HAP-1 (cell line): ENCODE measurements around the gene CMTM3.

Source experiments
- DNase-seq, 2 experiments: peaks; one replicate each; pipeline ENCODE4 v3.0.0-alpha.2; 2016 to 2020; ENCODE audit warnings: low spot score in 2 of 2
- H3K27me3 ChIP-seq: fragments of 250-450 bp; sonication (Bioruptor Pico); 2 replicates; pipeline ENCODE4 v1.5.1; 2020; ENCODE audit warnings: low read depth, mild to moderate bottlenecking, moderate library complexity
- H3K36me3 ChIP-seq: fragments of 250-450 bp; sonication (Bioruptor Pico); replicated peaks from 2 replicates; pipeline ENCODE4 v1.5.1; 2020; ENCODE audit warnings: mild to moderate bottlenecking
- H3K4me1 ChIP-seq: fragments of 250-450 bp; sonication (Bioruptor Pico); 2 replicates; pipeline ENCODE4 v1.5.1; 2020; ENCODE audit warnings: mild to moderate bottlenecking
- H3K4me3 ChIP-seq: fragments of 250-450 bp; sonication (Bioruptor Pico); 2 replicates; pipeline ENCODE4 v1.5.1; 2020; ENCODE audit warnings: mild to moderate bottlenecking, moderate library complexity
- H3K9me3 ChIP-seq: fragments of 250-450 bp; sonication (Bioruptor Pico); 2 replicates; pipeline ENCODE4 v1.5.1; 2020; ENCODE audit warnings: mild to moderate bottlenecking, moderate library complexity
- in situ Hi-C: fragments of 300-500 bp; cut with MboI; formaldehyde crosslinking; loops from 3 replicates; pipeline ENCODE4 v1.14.3; 2020; ENCODE audit warnings: low sequenced_read_pairs, inconsistent platforms, mixed read lengths

Gene CMTM3

GRCh38 chr16:66574081-66574480 is 30.4 kb upstream of the CMTM3 start:
- Histone ChIP-seq H3K27me3 (no peaks in the 10 kb centered on the region), H3K4me1 (no peaks in the 10 kb centered on the region), H3K4me3 (no peak overlapping the region), H3K9me3 (no peaks in the 10 kb centered on the region), H3K36me3 (no peaks in the 10 kb centered on the region)
- in situ Hi-C loops: no loop called here
- no peak for DNase-seq

DNA sequence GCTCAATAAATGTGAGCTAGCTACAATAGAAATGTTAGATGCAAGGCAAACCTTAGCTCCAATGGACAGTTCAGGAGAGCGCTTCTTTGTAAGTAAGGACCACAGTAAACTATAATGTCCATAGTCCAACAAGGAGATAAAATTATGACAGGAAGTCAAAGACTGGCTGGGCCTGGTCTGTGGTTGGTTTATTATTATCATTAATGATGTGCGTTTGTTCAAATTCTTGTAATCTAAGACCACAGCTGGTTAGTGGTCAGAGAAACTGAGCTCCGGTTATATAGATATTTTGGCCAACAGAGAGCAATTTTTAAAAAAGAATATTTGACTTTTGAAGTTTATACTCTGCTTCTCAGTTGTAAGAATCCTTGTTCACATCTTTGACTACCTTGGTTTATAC is 30.0 kb upstream of the CMTM3 start:
- H3K27me3 ChIP-seq: no peaks in the 10 kb centered on the region
- in situ Hi-C loops: no loop called here
- DNase-seq: no peak

DNA sequence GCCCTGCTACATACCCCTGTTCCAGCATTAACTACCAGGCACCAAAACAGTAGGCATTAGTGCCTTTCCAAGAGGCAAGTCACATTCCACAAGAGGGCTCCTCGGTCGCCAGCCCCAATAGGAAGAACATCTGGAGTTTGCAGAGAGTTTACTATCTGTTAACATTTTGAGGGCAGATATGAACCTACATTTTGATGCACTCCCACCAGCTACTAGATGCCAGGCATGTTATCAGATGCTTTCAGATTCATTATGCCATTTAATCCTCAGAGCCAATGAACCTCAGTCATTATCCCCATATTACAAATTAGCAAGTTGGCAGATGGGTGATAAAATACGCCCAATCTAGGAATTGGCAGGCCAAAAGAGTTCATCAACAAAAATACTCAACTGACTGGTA is 29.4 kb upstream of the CMTM3 start:
- Histone ChIP-seq H3K4me3 (no peak overlapping the region), H3K27me3 (no peaks in the 10 kb centered on the region), H3K36me3 (no peaks in the 10 kb centered on the region), H3K9me3 (no peaks in the 10 kb centered on the region), H3K4me1 (no peaks in the 10 kb centered on the region; the same call in 1 of the 2 replicates)
- DNase-seq: no peak
- in situ Hi-C loops: no loop called here

More for the DNA sequence above, 30.0 kb upstream of the CMTM3 start:
- Histone ChIP-seq H3K4me3 (no peak overlapping the region), H3K9me3 (no peaks in the 10 kb centered on the region), H3K36me3 (no peaks in the 10 kb centered on the region), H3K4me1 (no peaks in the 10 kb centered on the region)

DNA sequence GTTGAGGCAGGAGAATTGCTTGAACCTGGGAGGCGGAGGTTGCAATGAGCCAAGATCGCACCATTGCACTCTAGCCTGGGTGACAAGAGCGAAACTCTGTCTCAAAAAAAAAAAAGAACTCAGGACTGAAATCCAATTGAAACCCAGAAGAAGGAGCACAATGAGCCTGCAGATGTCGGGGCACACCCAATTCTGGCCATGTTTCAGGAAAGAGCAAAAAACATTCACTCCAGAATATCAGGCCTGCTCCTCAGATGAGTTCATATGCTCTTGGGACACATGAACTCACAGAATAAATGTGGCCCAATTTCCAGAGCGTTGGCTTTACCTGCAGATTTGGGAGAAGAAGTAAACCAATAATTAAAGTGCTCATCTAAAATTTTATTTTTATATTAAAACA is 28.2 kb upstream of the CMTM3 start:
- H3K9me3 ChIP-seq: no peaks in the 10 kb centered on the region
- DNase-seq: no peak
- no peak overlapping the region for H3K4me3 ChIP-seq
- no peaks in the 10 kb centered on the region for H3K36me3 ChIP-seq
- no peaks in the 10 kb centered on the region for H3K27me3 ChIP-seq
- H3K4me1 ChIP-seq: peaks cover 9% of the 10 kb centered on the region
- in situ Hi-C loops: no loop called here

DNA sequence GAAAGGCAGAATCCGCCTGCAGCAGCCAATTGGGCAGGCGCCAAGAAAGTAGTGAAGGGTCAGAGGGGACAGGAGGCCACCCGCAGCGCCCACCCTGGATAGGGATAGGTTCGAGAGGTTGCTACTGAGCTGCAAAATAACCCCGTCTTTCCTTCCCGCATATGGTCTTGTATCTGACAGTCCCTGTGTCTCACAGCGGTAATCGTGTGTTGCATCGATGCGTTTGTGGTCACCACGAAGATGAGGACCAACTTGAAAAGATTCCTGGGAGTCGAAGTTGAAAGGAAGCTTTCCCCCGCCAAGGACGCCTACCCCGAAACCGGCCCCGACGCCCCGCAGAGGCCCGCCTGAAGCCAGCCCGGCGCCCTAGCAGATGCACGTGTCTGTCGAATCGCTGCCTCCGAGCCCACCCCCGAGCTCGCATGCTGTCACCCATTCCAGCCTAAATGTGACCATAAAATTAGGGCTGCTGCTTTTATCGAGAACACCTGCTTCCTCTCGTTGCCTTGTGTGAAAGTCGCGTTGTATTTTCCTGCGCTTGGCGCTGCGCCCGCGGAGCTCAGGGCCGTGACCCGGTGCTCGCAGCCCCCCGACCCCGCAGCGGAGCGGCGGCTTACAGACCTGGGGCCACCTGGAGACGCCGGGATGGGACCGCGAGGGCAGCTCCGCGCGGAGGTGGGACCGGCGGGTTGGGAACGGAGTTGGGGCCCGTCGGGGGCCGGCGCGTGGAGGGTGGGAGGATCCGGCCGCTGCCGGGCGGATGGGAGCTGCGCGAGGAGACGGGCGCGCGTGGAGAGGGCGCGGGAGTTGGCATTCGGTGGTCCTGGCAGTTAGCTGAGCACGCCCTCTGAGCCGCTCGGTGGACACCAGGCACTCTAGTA is 25.6 kb upstream of the CMTM3 start, which contains the start of gene CMTM2:
CMTM2 (plus strand) TSS at position 813 of the 881 bp plus-strand sequence. CDS start 145 bp downstream, outside the sequence.
- Histone ChIP-seq H3K4me3 (no peak within 1 kb of the TSS), H3K4me1 (peaks cover 9% of the 10 kb centered on the region), H3K36me3 (no peaks in the 10 kb centered on the region), H3K9me3 (no peaks in the 10 kb centered on the region), H3K27me3 (no peaks in the 10 kb centered on the region)
- in situ Hi-C loops: no loop called here
- DNase-seq: no peak

DNA sequence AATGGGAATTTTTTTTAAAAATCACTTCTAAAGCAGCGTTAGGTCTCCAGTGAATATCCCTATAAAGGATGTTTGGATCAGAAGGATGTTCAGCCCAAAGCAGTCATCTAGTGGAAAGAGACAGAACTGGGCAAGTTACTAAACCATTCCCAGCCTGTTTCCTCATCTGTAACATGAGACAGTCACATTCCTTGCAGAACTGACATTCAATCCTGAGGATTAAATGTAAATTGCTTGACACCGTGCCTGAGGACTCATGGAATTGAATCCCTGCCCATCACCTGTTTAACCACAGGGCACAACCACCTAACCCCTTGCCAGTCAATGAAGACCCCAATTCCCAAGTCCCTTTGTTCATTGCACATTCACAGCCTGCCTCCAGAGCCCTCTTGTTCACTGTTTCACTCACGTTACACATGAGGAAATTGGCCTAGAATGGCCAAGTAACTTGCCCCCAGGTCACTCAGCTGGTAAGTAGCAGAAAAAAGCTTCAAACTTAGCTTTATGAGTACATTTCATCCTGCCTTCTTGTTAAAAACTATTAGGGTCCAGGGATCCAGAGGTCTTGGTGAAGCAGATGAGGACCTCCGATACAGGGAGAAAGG is 23.8 kb upstream of the CMTM3 start:
- H3K9me3 ChIP-seq: no peaks in the 10 kb centered on the region
- H3K4me1 ChIP-seq: peaks cover 9% of the 10 kb centered on the region
- DNase-seq: peak; percentile 25 to 66
- no peak overlapping the region for H3K4me3 ChIP-seq
- H3K36me3 ChIP-seq: no peaks in the 10 kb centered on the region
- H3K27me3 ChIP-seq: no peaks in the 10 kb centered on the region
- in situ Hi-C loops: no loop called here

DNA sequence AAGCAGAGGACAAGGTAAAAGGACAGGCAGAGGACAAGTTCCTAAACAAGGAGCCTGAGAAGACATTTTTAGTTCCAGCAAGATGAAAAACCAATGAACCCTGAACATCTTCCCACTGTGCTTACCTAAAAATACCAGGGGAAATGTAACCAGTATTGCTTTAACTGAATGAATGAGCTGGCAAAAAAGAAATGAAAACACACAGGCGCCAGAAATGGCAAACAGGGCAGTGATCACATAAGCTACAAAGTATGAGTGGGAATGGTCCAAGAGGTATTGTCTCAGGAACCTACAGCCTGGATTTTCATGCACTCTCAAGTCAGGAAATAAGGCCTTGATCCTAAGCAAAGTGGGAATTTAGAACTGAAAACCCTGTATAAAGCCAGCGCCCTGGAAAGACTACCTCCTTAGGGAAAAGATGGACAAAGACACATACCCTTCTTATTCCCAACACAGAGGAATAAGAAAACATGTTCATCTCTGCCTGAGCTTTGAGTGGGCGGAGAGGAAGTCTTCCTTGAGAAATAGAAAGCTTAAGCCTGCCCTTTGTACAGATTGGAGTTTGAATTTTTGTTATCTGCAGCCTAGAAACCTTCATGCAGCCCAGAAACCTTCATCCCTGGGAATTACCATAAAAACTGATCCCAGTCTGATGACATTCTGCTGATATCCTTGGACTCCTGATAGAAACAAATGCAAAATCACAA is 23.1 kb upstream of the CMTM3 start:
- H3K36me3 ChIP-seq: no peaks in the 10 kb centered on the region
- H3K4me1 ChIP-seq: peaks cover 9% of the 10 kb centered on the region
- no peak overlapping the region for H3K4me3 ChIP-seq
- in situ Hi-C loops: no loop called here
- DNase-seq: no peak
- H3K27me3 ChIP-seq: no peaks in the 10 kb centered on the region
- H3K9me3 ChIP-seq: no peaks in the 10 kb centered on the region

DNA sequence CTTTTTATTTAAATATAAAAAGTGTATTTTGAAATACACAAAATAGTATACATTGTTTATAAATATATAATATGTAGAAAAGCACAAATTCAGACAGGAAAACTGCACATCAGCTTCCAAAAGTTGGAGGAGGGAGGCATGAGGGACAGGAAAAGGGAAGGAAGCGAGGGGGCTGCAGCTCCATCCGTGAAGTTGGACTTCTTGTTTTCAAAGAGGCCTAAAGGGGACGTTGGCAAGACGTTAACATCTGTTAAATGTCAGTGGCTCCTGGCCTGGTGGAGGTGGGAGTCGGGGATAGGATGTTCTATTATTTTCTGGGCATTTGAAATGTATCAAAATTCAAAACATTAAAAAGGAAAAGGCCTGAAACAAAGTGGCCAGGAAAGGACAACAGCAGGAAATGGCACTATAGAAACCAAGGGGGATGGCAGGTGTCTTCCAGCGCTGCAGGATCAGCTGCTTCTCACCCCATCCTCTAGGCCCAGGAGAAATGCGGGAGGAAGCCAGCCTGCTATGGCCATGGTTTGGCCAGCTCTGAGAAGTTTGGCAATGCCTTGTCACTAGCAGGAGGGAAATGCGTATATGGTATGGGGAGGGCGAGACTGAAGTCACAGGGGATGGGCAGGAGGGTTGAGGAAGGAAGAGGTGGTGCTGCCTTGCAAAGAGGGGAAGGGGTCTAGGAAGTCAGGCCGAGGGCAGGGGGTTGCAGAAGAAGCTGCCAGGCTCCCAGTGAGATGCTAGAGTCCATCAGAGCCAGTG is 18.8 kb upstream of the CMTM3 start:
- in situ Hi-C loops: no loop called here
- no peaks in the 10 kb centered on the region for H3K27me3 ChIP-seq
- no peak overlapping the region for H3K4me3 ChIP-seq
- peaks cover 4% of the 10 kb centered on the region for H3K4me1 ChIP-seq
- no peaks in the 10 kb centered on the region for H3K36me3 ChIP-seq
- no peak for DNase-seq
- no peaks in the 10 kb centered on the region for H3K9me3 ChIP-seq

- no peaks in the 10 kb centered on the region for H3K4me1 ChIP-seq
- H3K27me3 ChIP-seq: no peaks in the 10 kb centered on the region
- in situ Hi-C loops: no loop called here
- no peak overlapping the region for H3K4me3 ChIP-seq
- H3K9me3 ChIP-seq: no peaks in the 10 kb centered on the region
- no peak for DNase-seq
- H3K36me3 ChIP-seq: no peaks in the 10 kb centered on the region
Measured at GRCh38 chr16:66587881-66588600, 16.5 kb upstream of the CMTM3 start.

- no peak for DNase-seq
- no peaks in the 10 kb centered on the region for H3K27me3 ChIP-seq
- in situ Hi-C loops: no loop called here
Measured at GRCh38 chr16:66588981-66589713, 15.4 kb upstream of the CMTM3 start.

GRCh38 chr16:66590322-66590721 is 14.2 kb upstream of the CMTM3 start:
- in situ Hi-C loops: no loop called here
- Histone ChIP-seq H3K9me3 (no peaks in the 10 kb centered on the region), H3K4me1 (no peaks in the 10 kb centered on the region), H3K27me3 (no peaks in the 10 kb centered on the region), H3K4me3 (no peak overlapping the region), H3K36me3 (no peaks in the 10 kb centered on the region)
- no peak for DNase-seq

More at GRCh38 chr16:66588981-66589713, 15.4 kb upstream of the CMTM3 start:
- Histone ChIP-seq H3K4me1 (no peaks in the 10 kb centered on the region), H3K4me3 (no peak overlapping the region), H3K36me3 (no peaks in the 10 kb centered on the region), H3K9me3 (no peaks in the 10 kb centered on the region)

GRCh38 chr16:66591018-66591417 is 13.5 kb upstream of the CMTM3 start:
- in situ Hi-C loops: no loop called here
- Histone ChIP-seq H3K27me3 (no peaks in the 10 kb centered on the region), H3K36me3 (no peaks in the 10 kb centered on the region), H3K4me1 (no peaks in the 10 kb centered on the region), H3K9me3 (no peaks in the 10 kb centered on the region), H3K4me3 (no peak overlapping the region)
- no peak for DNase-seq
